ENCODE data around the gene STXBP4. TPM values are rescaled to one million over a fixed set of nuclear protein-coding genes. Genes with fewer than 3 reads are reported as not detected.

The STXBP4 gene
- total and polyA plus RNA-seq, 2 experiments from 2014 or later = 14.9 to 26.4 TPM

DNA sequence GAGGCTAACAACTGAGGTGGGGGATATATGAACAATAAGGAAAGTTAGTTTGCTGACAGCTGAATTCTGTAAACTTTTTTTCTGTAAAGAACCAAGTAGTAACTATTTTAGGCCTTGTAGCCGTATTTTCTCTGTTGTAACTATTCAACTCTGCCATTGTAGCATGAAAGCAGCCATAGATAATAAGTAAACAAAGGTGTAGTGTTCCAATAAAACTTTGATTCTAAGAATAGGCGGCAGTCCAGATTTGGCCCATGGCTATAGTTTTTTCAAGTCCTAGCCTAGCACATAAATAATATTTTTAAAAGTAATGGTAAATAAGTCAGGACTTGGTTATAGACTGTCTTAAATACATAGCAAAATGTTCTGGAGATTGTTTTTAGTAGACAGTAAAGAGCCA is 142.0 kb downstream of the STXBP4 start:
- Histone ChIP-seq H3K4me3 (no peak overlapping the region), H3K9me3 (ENCODE audit: low read depth) (no peaks in the 10 kb centered on the region), H3K27ac (no peak overlapping the region), H3K4me1 (ENCODE audit: low read depth) (no peaks in the 10 kb centered on the region), H3K36me3 (no peaks in the 10 kb centered on the region), H3K27me3 (no peaks in the 10 kb centered on the region)
- DNase-seq (ENCODE audit: low read depth in 1 of 2, low spot score in 1 of 2) = no peak
- TF ChIP-seq, protein P1, sequence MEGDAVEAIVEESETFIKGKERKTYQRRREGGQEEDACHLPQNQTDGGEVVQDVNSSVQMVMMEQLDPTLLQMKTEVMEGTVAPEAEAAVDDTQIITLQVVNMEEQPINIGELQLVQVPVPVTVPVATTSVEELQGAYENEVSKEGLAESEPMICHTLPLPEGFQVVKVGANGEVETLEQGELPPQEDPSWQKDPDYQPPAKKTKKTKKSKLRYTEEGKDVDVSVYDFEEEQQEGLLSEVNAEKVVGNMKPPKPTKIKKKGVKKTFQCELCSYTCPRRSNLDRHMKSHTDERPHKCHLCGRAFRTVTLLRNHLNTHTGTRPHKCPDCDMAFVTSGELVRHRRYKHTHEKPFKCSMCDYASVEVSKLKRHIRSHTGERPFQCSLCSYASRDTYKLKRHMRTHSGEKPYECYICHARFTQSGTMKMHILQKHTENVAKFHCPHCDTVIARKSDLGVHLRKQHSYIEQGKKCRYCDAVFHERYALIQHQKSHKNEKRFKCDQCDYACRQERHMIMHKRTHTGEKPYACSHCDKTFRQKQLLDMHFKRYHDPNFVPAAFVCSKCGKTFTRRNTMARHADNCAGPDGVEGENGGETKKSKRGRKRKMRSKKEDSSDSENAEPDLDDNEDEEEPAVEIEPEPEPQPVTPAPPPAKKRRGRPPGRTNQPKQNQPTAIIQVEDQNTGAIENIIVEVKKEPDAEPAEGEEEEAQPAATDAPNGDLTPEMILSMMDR (IDR thresholded peaks at IDR 0.05; ENCODE audit: low read depth, low read length) = no peak

DNA sequence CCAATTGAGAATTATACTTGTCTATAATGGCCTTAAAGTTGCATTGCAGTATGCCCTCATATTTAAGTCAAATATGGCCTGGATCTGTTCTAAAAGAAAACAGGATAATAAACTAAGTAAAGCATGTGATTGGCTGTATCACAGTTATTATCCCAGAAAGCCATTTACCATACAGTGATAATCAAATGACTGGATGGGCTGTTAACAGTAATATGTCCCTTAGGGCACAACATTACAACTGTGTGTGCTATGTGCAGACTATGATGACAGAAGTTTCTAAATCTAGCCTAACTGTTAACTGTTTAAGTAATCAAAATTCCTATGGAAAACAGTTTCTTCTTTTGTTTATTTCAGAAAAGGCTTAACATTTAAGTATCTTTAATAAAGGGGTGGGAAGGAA is 145.7 kb downstream of the STXBP4 start:
- DNase-seq (ENCODE audit: low read depth in 1 of 2, low spot score in 1 of 2) = no peak
- TF ChIP-seq, protein P1 (IDR thresholded peaks at IDR 0.05; ENCODE audit: low read depth, low read length) = no peak
- Histone ChIP-seq H3K4me3 (no peak overlapping the region), H3K27me3 (no peaks in the 10 kb centered on the region), H3K27ac (no peak overlapping the region), H3K4me1 (ENCODE audit: low read depth) (no peaks in the 10 kb centered on the region), H3K36me3 (no peaks in the 10 kb centered on the region), H3K9me3 (ENCODE audit: low read depth) (no peaks in the 10 kb centered on the region)

DNA sequence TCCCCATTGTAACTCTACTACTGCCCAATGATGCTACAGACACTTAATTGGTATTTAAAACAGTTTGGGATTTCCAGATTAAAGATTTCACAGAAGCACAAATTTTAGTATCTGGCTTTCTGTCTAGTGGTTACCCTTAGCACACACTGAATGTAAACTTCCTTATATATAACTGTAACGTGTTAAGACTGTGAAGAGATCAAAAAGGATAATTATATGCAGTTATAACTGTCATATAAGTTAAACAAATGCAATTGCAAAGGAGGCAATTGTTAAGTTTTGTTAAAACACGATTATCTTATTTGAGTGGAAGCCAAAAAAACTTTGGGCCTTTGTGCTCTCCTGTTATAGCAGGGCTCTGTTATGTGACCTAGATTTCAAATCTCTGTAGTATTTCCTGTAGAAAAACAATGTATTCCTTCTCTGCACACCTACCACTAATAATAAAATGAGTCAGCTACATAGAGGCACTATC is 147.9 kb downstream of the STXBP4 start:
- Histone ChIP-seq H3K4me3 (no peak overlapping the region), H3K4me1 (ENCODE audit: low read depth) (no peaks in the 10 kb centered on the region), H3K27ac (no peak overlapping the region), H3K27me3 (no peaks in the 10 kb centered on the region), H3K9me3 (ENCODE audit: low read depth) (no peaks in the 10 kb centered on the region), H3K36me3 (no peaks in the 10 kb centered on the region)
- DNase-seq (ENCODE audit: low read depth in 1 of 2, low spot score in 1 of 2) = peak in 1 of 2 donors; percentile 48
- TF ChIP-seq, protein P1 (IDR thresholded peaks at IDR 0.05; ENCODE audit: low read depth, low read length) = no peak

DNA sequence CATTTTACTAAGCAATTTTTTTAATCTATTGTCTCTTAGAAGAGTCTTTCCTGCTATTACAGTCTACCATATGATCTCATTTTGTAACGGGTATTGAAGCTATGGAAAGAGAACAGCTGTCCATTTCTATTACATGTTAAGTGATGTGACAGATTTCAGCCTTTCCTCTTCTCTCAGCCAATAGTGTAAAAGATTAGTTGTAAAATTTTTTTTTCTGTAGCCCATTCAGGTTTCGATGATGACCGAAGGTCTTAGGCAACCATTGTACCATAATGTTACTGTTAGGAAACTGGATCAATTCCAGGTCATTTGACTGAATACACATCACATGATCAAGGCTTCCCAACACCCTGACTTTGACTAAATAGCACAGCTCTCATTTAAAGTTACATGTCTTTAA is 148.6 kb downstream of the STXBP4 start:
- no peaks in the 10 kb centered on the region for H3K27me3 ChIP-seq
- H3K27ac ChIP-seq = no peak overlapping the region
- H3K4me1 ChIP-seq (ENCODE audit: low read depth) = no peaks in the 10 kb centered on the region
- H3K36me3 ChIP-seq = no peaks in the 10 kb centered on the region
- TF ChIP-seq, protein P1 (IDR thresholded peaks at IDR 0.05; ENCODE audit: low read depth, low read length) = no peak
- H3K4me3 ChIP-seq = no peak overlapping the region
- DNase-seq (ENCODE audit: low read depth in 1 of 2, low spot score in 1 of 2) = peak in 1 of 2 donors; percentile 61
- H3K9me3 ChIP-seq (ENCODE audit: low read depth) = no peaks in the 10 kb centered on the region

DNA sequence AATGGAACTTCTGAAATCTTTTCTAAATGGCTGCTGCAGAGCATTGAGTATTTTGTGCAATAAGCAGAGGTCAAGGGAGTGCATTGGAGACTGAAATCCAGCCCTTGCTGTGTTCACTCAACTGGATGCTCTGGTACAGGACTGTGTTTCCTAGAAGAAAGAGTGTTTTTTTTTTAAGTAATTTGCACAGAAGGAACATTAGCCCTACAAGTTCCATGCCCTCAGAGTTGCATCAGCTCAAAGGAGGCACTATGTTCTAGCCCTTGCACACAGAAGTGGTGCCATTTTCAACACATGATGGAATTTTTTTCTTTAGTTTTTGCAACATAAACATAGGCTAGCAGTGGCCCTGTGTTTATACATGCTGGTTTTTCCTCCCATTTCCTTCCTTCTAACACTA is 152.1 kb downstream of the STXBP4 start:
- no peaks in the 10 kb centered on the region for H3K9me3 ChIP-seq (ENCODE audit: low read depth)
- H3K36me3 ChIP-seq = no peaks in the 10 kb centered on the region
- H3K27me3 ChIP-seq = no peaks in the 10 kb centered on the region
- H3K27ac ChIP-seq = no peak overlapping the region
- no peaks in the 10 kb centered on the region for H3K4me1 ChIP-seq (ENCODE audit: low read depth)
- TF ChIP-seq, protein P1 (IDR thresholded peaks at IDR 0.05; ENCODE audit: low read depth, low read length) = no peak
- H3K4me3 ChIP-seq = no peak overlapping the region
- DNase-seq (ENCODE audit: low read depth in 1 of 2, low spot score in 1 of 2) = no peak

DNA sequence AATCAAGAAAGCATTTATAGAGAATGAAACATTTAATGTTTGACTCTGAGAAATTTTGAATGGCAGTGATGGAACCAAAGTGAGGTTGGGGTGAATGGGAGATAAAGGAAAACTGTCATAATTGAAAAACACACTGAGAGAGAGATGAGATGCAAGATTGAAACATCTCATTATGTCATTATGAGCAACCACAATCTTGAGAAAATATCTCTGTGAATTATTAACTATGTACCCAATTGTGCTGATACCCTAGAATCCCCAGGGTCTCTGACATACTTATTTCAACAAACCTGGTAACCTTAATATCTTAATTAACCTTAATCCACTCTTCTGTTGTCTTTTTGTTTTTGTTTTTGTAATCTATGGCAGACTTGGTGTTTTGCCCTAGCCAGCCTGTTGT is 152.7 kb downstream of the STXBP4 start:
- DNase-seq (ENCODE audit: low read depth in 1 of 2, low spot score in 1 of 2) = no peak
- H3K4me3 ChIP-seq = no peak overlapping the region
- H3K27ac ChIP-seq = no peak overlapping the region
- TF ChIP-seq, protein P1 (IDR thresholded peaks at IDR 0.05; ENCODE audit: low read depth, low read length) = no peak
- no peaks in the 10 kb centered on the region for H3K36me3 ChIP-seq
- no peaks in the 10 kb centered on the region for H3K27me3 ChIP-seq
- no peaks in the 10 kb centered on the region for H3K9me3 ChIP-seq (ENCODE audit: low read depth)
- H3K4me1 ChIP-seq (ENCODE audit: low read depth) = no peaks in the 10 kb centered on the region

All from cardiac muscle cell (in vitro differentiated cells and primary cell).